ENCODE data around the gene P2RX6.

The P2RX6 gene

DNA sequence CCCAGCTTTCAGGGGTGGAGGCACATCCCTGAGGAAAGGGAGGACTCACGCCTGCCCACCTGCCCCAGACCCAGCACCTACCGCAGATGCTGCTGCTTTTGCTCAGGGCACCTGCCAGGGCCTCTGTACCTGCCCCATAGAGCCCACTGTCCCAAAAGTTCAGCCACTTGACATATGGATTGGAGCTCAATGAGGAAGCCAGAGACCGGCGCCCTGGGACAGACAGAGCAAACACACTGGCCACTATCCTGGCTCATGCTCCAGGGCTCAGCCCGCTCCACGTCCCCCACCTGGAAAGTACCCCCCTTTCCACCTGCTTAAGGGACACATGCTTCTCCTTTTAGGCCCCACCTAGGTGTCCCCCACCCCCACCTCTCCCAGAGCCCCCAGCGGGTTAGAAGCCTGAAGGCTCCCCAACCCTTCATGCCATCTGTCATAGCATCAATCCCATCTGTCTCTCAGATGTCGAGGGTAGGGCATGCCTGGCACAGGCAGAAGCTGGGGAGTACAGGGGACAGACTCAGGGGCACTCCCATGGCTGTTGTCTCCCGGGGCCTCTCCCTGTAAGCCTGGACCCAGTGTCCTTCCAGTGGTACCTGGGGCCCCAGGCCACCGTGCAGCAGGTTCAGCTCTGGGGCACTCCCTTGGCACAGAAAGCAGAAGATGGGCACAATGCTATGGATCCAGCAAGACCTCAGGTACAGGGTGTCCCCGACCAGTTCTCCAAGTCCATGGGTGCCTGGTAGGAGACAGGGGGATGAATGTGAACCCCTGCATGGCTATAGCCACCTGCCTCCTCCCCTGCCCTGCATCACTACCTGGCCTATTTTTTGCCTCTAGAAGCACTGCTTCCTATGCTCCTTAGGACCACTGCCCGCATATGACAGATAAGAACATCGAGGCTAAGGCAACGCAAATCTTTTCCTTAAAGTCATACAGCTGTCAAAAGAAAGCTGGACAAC lies 2.2 kb upstream of the P2RX6 start:
- no peak for DNase-seq (ENCODE audit: low read depth)

DNA sequence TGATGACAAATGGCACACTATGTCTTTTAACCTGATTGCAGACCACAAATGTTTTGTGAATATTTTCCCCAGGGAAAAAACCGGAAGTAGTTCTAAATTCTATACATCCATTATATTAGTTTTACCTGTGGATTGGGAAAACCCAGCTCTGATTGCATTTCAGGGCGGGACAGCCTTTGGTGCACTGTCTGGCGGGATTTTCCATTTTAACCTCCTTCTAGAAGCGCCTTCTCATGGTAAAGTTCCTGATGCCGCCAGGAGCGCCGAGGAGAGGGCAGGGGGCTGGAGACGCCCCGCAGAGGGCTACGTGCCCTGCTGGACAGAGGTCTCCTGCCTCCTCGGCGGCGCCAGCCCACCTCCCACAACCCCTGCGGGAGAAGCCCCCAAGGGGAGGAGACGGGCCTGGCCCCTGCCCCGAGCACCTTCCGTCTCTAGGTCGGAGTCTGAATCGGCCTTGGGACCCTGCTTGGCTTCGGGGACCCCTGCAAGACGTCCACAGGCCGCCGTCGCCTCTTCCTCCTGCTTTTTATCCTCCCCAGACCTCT lies 1.2 kb upstream of the P2RX6 start:
- no peak for DNase-seq (ENCODE audit: low read depth)

DNA sequence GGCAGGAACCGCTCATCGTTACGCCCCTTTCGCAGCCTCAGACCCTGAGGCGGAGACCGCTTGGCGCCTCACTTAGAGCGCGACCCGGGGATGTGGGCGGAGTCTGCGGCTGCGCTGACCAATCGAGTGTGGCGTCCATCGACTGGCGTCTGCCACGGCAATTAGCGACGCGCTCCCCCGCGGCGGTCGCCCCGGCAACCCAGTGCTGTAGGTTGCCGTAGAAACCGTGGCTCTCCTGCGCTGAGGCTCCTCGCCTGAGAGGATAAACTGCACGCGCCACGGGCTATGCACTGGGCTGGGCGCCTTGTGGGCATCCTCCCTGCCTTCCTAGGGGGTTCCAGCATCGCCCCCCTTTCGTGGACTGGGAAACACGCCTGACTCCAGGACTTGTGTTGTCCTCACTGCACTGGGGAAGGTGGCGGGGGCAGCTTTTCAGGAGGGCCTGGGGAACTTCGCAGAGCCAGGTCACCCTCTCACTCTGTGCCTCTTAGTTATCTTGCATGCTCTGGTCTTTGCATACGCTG lies 701 bp upstream of the P2RX6 start:
- DNase-seq (ENCODE audit: low read depth): peak; percentile 64

DNA sequence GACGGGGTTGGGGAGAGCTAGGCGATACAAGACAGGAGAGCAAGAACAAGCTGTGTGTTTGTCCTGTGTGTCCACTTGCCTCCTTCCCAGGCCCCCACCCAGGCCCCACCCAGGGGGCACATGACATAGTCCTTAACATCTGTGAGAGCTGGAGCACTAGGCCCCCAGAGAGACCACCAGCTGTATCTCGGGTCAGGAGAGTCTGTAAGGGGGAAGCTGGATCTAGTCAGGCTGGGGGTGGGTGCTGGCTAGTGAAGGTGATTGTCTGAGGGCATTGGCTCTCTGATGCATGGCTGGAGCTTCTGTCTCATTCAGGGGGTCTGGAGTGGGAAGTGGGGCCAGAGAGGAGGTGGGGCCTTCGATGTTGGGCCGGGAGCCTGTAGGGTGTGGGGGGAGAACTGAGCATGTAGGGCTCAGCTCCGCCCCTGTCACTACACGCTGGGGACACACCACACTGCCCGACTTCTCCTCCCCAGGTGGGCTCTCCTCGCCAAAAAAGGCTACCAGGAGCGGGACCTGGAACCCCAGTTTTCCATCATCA lies 571 bp downstream of the P2RX6 start:
- DNase-seq (ENCODE audit: low read depth): no peak

DNA sequence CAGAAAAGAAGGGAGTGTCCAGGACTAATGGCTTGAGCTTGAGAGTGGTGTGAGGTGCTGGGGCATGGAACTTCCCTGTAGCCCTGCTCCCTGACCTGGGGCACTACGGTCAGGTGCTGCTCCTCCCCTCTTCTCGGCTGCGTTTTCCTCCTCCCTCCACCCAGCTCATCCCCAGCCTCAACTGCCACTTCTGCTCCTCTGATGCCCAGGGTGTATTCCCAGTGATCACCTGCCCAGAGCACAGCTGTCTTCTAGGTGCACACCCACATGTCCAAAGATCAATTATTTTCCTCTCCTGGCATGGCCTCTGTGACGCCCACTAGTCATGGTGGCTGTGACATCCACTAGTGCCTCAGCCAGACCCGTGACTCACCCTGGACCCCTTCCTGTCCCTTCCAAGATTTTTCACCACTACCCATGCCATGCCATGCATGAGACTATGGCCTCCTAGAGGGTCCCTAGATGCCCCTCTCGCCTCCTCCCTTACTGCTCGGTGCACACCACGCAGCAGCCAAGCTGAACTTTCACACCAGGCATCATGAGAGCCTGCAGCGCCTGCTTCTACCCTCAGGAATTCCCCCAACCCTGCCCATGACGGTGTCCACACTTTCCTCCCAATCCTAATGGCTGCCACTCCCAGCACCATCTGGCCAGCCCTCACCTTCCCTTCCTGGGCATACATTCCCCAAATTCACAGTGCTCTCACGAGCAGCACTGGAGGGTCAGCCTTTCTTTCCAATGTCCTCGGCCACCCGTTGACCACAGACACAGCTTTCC lies 1.9 kb downstream of the P2RX6 start:
- DNase-seq (ENCODE audit: low read depth): no peak

DNA sequence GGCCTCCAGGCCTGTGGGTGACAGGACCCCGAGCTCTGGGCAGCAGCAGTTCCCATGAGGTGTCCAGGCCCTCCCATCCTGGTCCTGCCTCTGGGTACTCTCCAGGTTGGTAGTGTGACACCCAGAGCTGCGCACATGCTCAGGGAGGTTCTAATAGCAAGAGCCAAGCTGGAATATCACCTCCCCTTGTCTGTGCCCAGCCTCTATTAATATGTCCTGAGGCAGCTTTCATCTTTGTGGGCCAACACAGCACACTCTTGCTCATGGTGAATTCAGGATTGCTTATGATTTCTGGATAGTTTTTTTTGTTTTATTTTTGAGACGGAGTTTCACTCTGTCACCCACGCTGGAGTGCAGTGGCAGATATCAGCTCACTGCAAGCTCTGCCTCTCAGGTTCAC lies 3.3 kb downstream of the P2RX6 start:
- no peak for DNase-seq (ENCODE audit: low read depth)

DNA sequence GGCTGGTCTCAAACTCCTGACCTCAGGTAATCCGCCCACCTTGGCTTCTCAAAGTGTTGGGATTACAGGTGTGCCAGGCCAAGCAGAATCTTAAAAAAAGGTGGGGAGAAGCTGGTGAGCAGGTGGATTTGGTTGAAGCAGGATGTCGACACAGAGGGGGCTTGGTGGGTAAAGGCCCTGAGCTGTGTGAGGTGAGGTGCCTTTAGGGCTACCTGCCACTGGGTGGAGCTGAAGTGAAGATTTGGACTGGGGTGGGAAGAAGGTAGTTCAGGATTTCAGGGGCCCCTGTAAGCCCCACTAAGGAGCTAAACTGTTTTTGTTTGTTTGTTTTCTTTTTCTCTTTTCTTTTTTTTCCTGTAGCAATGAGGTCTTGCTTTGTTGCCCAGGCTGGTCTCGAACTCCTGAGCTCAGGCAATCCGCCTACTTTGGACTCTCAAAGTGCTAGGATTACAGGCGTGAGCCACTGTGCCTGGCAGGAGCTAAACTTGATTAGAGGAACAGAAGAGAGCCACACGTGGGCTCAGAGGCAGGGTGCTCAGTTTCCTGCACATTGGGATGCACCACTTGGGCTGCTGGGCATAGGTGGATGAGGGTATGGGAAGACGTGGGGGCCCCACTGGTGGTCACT lies 6.0 kb downstream of the P2RX6 start:
- no peak for DNase-seq (ENCODE audit: low read depth)

DNA sequence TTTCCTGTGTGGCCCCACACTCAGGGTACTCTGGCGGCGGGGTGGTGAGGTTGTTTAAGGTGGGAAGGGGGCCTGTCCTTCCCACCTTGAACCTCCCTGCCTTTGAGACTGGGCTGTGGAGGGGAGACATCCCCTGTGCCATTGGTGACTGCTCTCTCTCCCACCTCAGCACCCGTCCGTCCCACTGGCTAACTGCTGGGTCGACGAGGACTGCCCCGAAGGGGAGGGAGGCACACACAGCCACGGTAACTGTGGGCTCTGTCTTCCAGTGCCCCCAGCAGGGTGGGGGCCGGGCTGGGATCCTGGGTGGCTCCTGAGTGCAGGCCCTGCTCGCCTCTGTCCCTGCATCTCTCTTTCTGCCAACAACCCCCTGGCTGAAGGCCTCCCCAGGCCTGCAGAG lies 7.5 kb downstream of the P2RX6 start:
- no peak for DNase-seq (ENCODE audit: low read depth)

DNA sequence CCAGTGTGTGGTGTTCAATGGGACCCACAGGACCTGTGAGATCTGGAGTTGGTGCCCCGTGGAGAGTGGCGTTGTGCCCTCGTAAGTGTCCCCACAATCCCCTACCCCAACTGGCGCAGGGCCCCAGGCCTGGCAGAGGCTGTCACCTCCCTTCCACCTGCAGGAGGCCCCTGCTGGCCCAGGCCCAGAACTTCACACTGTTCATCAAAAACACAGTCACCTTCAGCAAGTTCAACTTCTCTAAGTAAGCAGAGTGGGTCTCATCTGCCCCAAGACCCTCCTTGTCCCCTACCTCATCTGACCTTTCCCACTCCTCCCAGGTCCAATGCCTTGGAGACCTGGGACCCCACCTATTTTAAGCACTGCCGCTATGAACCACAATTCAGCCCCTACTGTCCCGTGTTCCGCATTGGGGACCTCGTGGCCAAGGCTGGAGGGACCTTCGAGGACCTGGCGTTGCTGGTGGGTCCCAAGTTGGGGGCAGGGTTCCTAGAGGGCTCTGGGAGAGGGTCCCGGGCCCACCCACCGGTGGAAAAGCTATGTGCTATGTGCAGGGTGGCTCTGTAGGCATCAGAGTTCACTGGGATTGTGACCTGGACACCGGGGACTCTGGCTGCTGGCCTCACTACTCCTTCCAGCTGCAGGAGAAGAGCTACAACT lies 8.1 kb downstream of the P2RX6 start:
- no peak for DNase-seq (ENCODE audit: low read depth)

DNA sequence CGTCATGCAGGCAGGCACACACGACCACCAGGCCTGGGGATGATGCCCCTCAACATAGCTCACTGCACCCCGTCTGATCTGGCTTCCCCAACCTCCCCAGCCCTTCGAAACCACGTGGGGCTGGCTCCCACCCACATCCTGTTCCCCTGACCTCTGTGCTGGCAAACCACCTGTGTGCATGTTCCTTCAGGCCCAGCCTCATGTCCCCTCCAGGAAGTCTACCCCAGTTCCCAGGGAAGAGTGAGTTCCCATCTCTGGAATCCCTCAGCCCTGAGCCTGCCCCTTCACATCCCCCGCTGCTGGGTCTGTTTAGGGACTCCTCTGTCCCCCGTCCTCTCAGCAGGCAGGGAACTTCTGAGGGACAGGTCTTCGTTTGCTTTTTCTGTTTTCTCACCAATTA lies 10.3 kb downstream of the P2RX6 start:
- DNase-seq (ENCODE audit: low read depth): no peak

DNA sequence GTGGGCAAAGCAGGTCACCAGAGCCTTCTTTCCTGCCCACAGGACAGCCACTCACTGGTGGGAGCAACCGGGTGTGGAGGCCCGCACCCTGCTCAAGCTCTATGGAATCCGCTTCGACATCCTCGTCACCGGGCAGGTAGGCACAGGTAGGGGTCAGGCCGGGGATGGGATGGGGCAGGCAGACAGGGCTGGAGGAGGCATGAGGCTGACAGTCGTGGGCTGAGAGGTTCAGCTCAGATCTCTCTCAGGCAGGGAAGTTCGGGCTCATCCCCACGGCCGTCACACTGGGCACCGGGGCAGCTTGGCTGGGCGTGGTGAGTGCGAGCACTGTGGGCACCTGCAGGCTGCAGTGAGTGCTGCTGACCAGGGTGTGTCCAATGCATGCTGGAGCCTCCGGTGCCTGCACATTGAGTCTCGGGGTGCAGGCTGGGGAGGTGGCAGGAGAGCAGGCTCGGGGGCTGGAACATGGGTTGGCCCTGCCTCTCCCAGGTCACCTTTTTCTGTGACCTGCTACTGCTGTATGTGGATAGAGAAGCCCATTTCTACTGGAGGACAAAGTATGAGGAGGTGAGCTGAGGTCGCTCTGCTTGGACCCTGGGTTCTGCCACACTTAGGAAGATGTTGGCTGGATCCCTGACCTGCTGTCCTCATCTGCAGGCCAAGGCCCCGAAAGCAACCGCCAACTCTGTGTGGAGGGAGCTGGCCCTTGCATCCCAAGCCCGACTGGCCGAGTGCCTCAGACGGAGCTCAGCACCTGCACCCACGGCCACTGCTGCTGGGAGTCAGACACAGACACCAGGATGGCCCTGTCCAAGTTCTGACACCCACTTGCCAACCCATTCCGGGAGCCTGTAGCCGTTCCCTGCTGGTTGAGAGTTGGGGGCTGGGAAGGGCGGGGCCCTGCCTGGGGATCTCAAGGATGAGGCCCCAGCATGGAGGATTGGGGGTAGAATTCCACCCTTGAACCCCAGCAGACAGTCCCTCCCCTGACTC lies 11.1 kb downstream of the P2RX6 start:
- no peak for DNase-seq (ENCODE audit: low read depth)

DNA sequence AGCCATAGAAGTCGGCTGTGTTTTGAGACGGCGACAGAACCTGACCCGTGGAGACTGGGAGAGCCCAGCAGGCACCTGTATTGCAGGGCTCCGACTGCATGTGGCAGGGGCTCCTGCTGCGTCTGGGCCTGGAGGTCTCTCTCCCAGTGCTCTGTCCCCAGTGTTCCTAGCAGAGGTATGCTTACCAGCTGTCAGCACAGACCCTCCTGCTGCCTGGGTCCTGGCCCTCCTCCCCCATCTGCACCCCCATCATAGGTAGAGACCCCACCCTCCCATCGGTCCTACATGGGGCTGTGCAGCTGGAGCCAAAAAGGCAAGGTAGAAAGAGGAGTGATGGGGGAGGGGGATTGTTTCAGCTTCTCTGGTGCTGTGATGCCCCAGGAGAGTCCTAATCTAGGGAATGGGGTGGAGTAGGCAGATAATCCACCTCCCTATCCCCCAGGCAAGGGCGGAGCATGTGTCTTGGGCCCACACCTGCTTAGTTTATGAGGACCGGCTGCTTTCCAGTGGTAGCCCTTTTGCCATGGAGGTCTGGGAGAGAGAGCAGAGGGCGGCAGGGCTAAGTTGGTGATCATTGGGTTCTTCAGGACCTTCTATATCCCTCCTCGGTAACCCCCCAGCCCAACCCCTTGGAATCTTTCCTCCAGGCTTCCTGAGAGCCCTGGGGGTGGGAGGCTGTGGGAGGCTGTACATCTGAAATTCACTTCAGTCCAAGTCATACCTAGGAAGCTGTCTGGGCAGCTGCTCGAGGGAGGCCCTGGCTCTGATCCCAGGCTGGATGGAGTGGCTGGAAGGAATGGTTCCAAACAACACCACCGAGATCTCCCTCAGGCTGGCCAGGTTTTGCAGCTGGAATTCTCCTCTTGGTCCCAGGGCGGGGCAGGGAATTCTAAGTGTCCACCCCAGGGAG lies 12.1 kb downstream of the P2RX6 start:
- no peak for DNase-seq (ENCODE audit: low read depth)

DNA sequence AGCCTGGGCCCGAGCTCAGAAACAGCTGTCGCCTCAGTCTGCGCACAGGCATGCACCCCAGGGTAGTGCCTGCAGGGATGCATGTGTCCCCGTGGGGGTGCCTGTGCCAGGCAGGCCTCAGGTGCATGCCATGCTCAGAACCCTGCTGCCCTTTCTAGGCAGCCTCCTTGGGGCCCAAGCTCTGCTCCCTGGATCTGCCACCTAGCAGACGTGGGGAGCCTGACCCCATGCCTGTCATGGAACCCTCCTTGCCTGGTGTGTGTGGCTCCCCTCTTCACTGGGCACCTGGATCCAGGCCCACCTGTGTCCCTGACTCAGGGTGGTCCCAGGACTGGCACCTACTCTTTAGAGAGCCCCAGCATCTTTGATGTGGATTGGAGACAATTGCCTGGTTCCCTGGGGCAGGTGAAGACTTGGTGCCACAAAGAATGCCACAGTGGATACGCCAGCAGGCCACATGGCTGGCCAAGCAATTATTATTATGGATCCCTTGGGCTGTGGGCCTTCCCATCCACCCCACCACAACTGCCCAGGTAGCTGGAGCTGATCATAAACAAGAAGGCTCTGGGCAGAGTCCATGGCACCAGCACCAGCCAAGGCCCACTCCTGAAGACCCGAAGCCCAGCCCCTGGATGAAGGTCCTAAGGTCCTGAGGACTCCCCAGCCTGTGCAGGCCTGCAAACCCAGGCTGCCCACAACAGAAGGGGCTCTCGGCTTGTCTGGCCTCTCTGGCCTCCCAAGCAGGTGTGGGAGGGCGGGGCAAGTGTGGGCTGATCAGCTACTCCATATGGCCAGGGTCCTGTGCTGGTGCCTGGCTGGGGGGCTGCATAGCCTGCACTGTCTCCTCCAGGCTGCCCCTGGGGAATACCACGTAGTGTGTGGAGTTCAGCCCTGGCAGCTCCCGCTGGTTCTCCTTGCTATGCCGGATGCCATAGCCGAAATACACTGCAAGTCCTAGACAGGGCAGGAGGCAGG lies 13.6 kb downstream of the P2RX6 start:
- DNase-seq (ENCODE audit: low read depth): no peak

DNA sequence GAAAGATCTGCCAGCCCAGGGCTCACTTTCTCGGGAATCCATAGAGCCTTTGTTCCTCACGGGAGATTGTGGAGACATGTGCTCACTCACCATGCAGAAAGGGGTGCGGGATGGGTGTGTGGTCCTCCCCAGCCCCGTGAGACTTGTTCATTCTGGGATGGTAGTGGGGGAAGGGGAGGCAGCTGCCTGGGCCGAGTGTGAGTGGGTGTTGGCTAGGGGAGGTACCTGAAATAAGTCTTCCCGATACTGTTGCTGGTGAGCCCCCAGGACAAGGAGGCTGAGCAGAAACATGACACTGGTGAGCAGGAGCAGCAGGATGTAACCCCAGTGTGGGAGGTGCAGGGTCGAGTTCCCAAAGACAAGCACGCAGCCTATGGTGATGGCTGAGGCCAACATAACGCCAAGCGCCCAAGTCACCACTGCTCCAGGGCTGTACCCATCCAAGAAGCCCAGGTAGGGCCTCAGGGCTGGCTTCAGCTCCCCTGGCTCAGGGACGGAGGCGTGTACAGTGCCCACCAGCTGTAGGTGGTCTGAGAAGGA lies 14.6 kb downstream of the P2RX6 start:
- DNase-seq (ENCODE audit: low read depth): no peak

DNA sequence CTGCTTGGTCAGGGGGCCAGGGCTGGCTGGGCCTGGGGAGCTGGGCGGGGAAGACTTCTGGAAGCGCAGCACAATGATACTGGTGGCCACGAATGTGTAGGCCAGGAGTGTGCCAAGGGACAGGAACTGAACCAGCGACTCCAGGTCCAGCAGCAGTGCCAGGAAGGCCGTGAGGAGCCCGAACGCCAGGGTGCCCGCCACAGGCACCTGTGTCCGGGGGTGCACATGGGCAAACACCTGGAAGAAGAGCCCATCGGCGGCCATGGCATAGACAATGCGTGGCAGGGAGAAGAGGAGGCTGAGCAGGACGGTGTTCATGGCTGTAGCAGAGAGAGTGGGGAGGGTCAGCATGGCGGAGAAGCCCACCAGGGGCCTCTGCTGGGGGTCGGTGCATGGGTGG lies 15.1 kb downstream of the P2RX6 start:
- DNase-seq (ENCODE audit: low read depth): no peak

DNA sequence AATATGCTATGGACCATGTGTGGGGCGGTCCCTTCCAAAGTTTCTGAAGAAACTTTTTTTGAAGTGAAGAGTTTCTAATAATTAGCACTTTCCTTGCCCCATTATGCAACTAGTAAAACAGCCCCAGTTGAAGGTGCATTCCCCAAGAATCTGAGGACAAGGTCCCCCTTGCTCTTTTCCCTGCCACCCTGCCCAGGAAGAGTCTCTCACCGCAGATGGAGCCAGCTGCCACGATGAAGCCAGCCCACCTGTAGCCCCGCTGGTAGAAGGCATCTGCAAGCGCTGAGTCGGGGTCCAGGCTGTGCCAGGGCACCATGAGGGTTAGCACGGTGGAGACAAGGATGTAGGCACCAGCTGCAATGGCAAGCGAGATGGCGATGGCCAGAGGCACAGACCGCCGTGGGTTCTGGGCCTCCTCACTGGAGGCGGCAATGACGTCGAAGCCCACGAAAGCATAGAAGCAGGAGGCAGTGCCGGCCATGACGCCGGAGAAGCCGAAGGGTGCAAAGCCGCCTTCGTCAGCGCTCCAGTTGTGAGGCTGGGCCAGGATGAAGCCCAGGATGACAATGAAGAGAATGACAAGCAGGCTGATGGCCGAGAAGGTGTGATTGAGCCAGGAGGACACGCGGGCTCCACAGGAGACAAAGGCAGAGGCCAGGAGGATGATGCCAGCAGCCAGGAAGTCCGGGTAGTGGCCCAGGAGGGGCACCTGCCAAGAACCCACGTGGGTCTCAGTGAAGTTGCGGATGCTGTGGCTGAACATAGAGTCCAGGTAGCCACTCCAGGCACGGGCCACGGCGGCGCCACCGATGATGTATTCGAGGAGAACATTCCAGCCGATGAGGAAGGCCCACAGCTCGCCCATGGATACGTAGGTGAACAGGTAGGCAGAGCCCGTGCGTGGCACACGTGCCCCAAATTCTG lies 15.9 kb downstream of the P2RX6 start:
- DNase-seq (ENCODE audit: low read depth): no peak

All from stimulated activated CD8-positive, alpha-beta memory T cell treated with anti-CD3 and anti-CD28 coated beads, Interleukin-12 subunit alpha, Interleukin-12 subunit beta, amount 100 ng/mL, for 1 hour (primary cell).